GM12878 (cell line): Measurements from ENCODE around the gene COL16A1. TPM values are rescaled to one million over a fixed set of nuclear protein-coding genes. Genes with fewer than 3 reads are reported as not detected.

ENCODE experiments used
- ATAC-seq: fragments of 200-7000 bp; cut with Tn5 transposase; 3 replicates; pipeline ENCODE4 v1.9.1; 2020; ENCODE audit warnings: mild to moderate bottlenecking, moderate library complexity
- BruUV-seq: library from RNA; stranded (reverse); fragments of 400-500 nt; replicated peaks from 2 replicates; lab custom pipeline; 2021; lab: Mats Ljungman, UMichigan
- CTCF ChIA-PET: fragments of 300-600 bp; sonication (Branson Sonifier 250); formaldehyde crosslinking; extraction: SDS; loops from one replicate; lab custom pipeline; 2021; ENCODE audit warnings: inconsistent platforms; lab: Yijun Ruan, JAX
- POLR2A ChIA-PET: fragments of 350-600 bp; formaldehyde crosslinking; extraction: SDS; loops from one replicate; lab custom pipeline; 2021; ENCODE audit warnings: inconsistent platforms; lab: Charles Lee
- RAD21 ChIA-PET: fragments of 300-600 bp; sonication (Branson Sonifier 250); formaldehyde crosslinking; loops from one replicate; lab custom pipeline; 2023; ENCODE audit warnings: antibody characterized with exemption; ENCODE audit not compliant: unreplicated experiment; lab: Charles Lee
- SMC1A ChIA-PET: fragments of 300-600 bp; sonication (Branson Sonifier 250); formaldehyde crosslinking; loops from one replicate; lab custom pipeline; 2023; ENCODE audit not compliant: unreplicated experiment, uncharacterized antibody; lab: Charles Lee
- DNase-seq: peaks from one replicate; pipeline ENCODE4 v3.0.0-alpha.2; 2011; ENCODE audit warnings: low read depth, low spot score
- FAIRE-seq: peaks from 3 replicates; lab custom pipeline; 2011; peaks lifted over from hg19 to GRCh38; lab: Jason Lieb, UNC
- H2AFZ ChIP-seq: 2 replicates; pipeline ENCODE4 v1.6.0; 2011; ENCODE audit warnings: low read depth, low read length, control low read depth; ENCODE audit not compliant: control insufficient read depth
- H3K27ac ChIP-seq: 2 replicates; pipeline ENCODE4 v1.5.1; 2011; ENCODE audit warnings: control low read depth; ENCODE audit not compliant: control insufficient read depth, insufficient read depth
- H3K27me3 ChIP-seq, 2 experiments: replicated peaks in 1 of 2; 2 replicates each; pipeline versions ENCODE4 v1.6.0 to v1.6.1; 2011; ENCODE audit warnings: low read length in 1 of 2; ENCODE audit not compliant: control insufficient read depth in 2 of 2, insufficient read depth in 2 of 2
- H3K36me3 ChIP-seq, 2 experiments: 2 replicates each; pipeline ENCODE4 v1.5.1; 2011; ENCODE audit warnings: low read length in 1 of 2; ENCODE audit not compliant: control insufficient read depth in 2 of 2, insufficient read depth in 2 of 2
- H3K4me1 ChIP-seq: 2 replicates; pipeline ENCODE4 v1.6.1; 2011; ENCODE audit warnings: mild to moderate bottlenecking, low read length, moderate library complexity, mixed read lengths; ENCODE audit not compliant: control insufficient read depth, insufficient read depth
- H3K4me2 ChIP-seq: 2 replicates; pipeline ENCODE4 v1.6.0; 2011; ENCODE audit warnings: control low read depth; ENCODE audit not compliant: control insufficient read depth, insufficient read depth
- H3K4me3 ChIP-seq: fragments of 200-600 bp; sonication (generic); 2 replicates; pipeline ENCODE4 v1.5.1; 2016
- H3K79me2 ChIP-seq: 2 replicates; pipeline ENCODE4 v1.6.0; 2011; ENCODE audit warnings: low read length; ENCODE audit not compliant: control insufficient read depth, insufficient read depth
- H3K9ac ChIP-seq: 2 replicates; pipeline ENCODE4 v1.8.0; 2011; ENCODE audit warnings: low read length, control low read depth, mixed read lengths; ENCODE audit not compliant: control insufficient read depth, insufficient read depth
- H3K9me3 ChIP-seq: replicated peaks from 3 replicates; pipeline ENCODE4 v1.5.1; 2011; ENCODE audit warnings: mild to moderate bottlenecking, low read length; ENCODE audit not compliant: control insufficient read depth, insufficient read depth
- H4K20me1 ChIP-seq: 2 replicates; pipeline ENCODE4 v1.6.0; 2011; ENCODE audit not compliant: control insufficient read depth, insufficient read depth
- ASH2L ChIP-seq: fragments of 300-600, 200-600 bp; sonication (generic); IDR thresholded peaks from 2 replicates; pipeline ENCODE4 v1.6.1; 2017; ENCODE audit warnings: low read depth, mild to moderate bottlenecking, borderline replicate concordance
- ATF7 ChIP-seq: fragments of 450-650 bp; IDR thresholded peaks from 2 replicates; pipeline ENCODE4 v1.6.1; 2016; ENCODE audit warnings: low read depth, mild to moderate bottlenecking
- BACH1 ChIP-seq: fragments of 450-650 bp; IDR thresholded peaks from 2 replicates; pipeline ENCODE4 v1.6.1; 2017; ENCODE audit warnings: mild to moderate bottlenecking, borderline replicate concordance
- CBFB ChIP-seq: IDR thresholded peaks from 2 replicates; pipeline ENCODE4 v1.6.1; 2016; ENCODE audit warnings: antibody characterized with exemption, low read depth
- CEBPZ ChIP-seq: fragments of 150-350 bp; IDR thresholded peaks from 2 replicates; pipeline ENCODE4 v1.6.1; 2016; ENCODE audit warnings: low read depth, low read length
- JUNB ChIP-seq: IDR thresholded peaks from 2 replicates; pipeline ENCODE4 v1.6.1; 2016; ENCODE audit warnings: antibody characterized with exemption, mild to moderate bottlenecking
- MYB ChIP-seq: fragments of 150-350 bp; IDR thresholded peaks from 2 replicates; pipeline ENCODE4 v1.6.1; 2014; ENCODE audit warnings: mild to moderate bottlenecking, low read depth, low read length, borderline replicate concordance
- NFYA ChIP-seq: IDR thresholded peaks from 2 replicates; pipeline ENCODE4 v1.6.1; 2011; ENCODE audit warnings: low read depth, mild to moderate bottlenecking, low read length, improper control_type of control experiment, borderline replicate concordance
- RB1 ChIP-seq: fragments of 450-650 bp; formaldehyde crosslinking; IDR thresholded peaks from 2 replicates; pipeline ENCODE4 v1.6.1; 2017; ENCODE audit warnings: mild to moderate bottlenecking, borderline replicate concordance
- SREBF1 ChIP-seq: IDR thresholded peaks from 2 replicates; pipeline ENCODE4 v1.6.1; 2012; ENCODE audit warnings: mild to moderate bottlenecking, low read length
- STAT3 ChIP-seq: IDR thresholded peaks from 2 replicates; pipeline ENCODE4 v1.6.1; 2011; ENCODE audit warnings: low read depth, low read length, improper control_type of control experiment
- ZNF207 ChIP-seq: fragments of 450-650 bp; IDR thresholded peaks from 2 replicates; pipeline ENCODE4 v1.6.1; 2014; ENCODE audit warnings: antibody characterized with exemption, mild to moderate bottlenecking, borderline replicate concordance
- WGBS: methylation state at CpG from one replicate; pipeline ENCODE4 v1.1.6; 2016; ENCODE audit warnings: low lambda C conversion rate; ENCODE audit not compliant: insufficient replicate concordance, insufficient coverage; ENCODE audit errors: missing lambda C conversion rate; 5-methylcytosine and 5-hydroxymethylcytosine counted together
- in situ Hi-C: fragments of 300-500 bp; cut with MboI; formaldehyde crosslinking; loops from 9 replicates; pipeline ENCODE4 v1.14.3; 2018; ENCODE audit warnings: mixed read lengths
- intact Hi-C: fragments of 100-400 bp; cut with micrococcal nuclease; formaldehyde crosslinking; loops from one replicate; pipeline ENCODE4 v1.14.2; 2022; ENCODE audit not compliant: unreplicated experiment
- polyA plus RNA-seq, 11 experiments: library from polyadenylated mRNA; depleted of rRNA in 4 of 11; unstranded in 6 of 11; stranded (reverse) in 5 of 11; fragments of >200 nt; fragmentation: Nextera tagmentation in 4 of 11; fragmentation: Illumina TruSeq in 1 of 11; extraction: Ambion mirVana in 4 of 11; extraction: Trizol in 1 of 11; gene quantifications; 1 replicate in 1 of 11; 2 replicates in 10 of 11; pipeline versions ENCODE4 v1.2.1 to v1.2.3, GENCODE V29; 2011 to 2016; ENCODE audit warnings: inconsistent platforms in 2 of 11, missing spikeins in 2 of 11, low read depth in 1 of 11
- total RNA-seq, 4 experiments: library from RNA; depleted of rRNA in 3 of 4; stranded (reverse); fragments of >200 nt in 3 of 4; fragmentation: Illumina TruSeq in 1 of 4; extraction: Trizol in 1 of 4; gene quantifications; 2 replicates each; pipeline versions ENCODE4 v1.2.1 to v1.2.3, GENCODE V29; 2013 to 2021
- TF ChIP-seq, protein P1 (sequence below): IDR thresholded peaks from 2 replicates; pipeline ENCODE4 v1.6.1; 2012; ENCODE audit warnings: low read depth, low read length, improper control_type of control experiment
- TF ChIP-seq, protein P2 (sequence below): fragments of 450-650 bp; formaldehyde crosslinking; IDR thresholded peaks from 2 replicates; pipeline ENCODE4 v1.5.0; 2022; ENCODE audit warnings: mild to moderate bottlenecking, missing genetic modification characterization
- TF ChIP-seq, protein P3 (sequence below): fragments of 450-650 bp; IDR thresholded peaks from 2 replicates; pipeline ENCODE4 v1.6.1; 2017; ENCODE audit warnings: antibody characterized with exemption, mild to moderate bottlenecking, moderate library complexity

COL16A1 gene
- total and polyA plus RNA-seq, 10 of the 15 experiments (the other 5 are each of a cell fraction or from before 2014, with no cell fraction given): 0.02 to 3.7 (median 0.59) TPM

GRCh38 chr1:31752952-31753475 lies 49.2 kb upstream of the COL16A1 start:
- ChIA-PET RAD21 (no interaction called here), POLR2A (no interaction called here), CTCF (no interaction called here), SMC1A (interaction anchor here (1.0 kb wide), 1 partner anchor 36 kb away, joined by 4 read pairs; no protein-coding TSS in a partner anchor)
- no peak overlapping the region for H3K4me3 ChIP-seq
- no peaks in the 10 kb centered on the region for H3K9me3 ChIP-seq
- ATAC-seq: no peak
- no peak overlapping the region for H3K9ac ChIP-seq
- H3K4me2 ChIP-seq: no peak overlapping the region
- no peaks in the 10 kb centered on the region for H3K36me3 ChIP-seq
- FAIRE-seq: no peak
- no TSS peak for BruUV-seq
- in situ Hi-C loops: no loop called here
- peaks cover 7% of the 10 kb centered on the region; the same call in 1 of the 2 replicates for H3K4me1 ChIP-seq
- H3K27me3 ChIP-seq: peaks cover 0 to 5% of the 10 kb centered on the region in 2 experiments; a peak in 2 of 4 replicates
- DNase-seq: no peak
- H4K20me1 ChIP-seq: no peaks in the 10 kb centered on the region
- H3K79me2 ChIP-seq: no peaks in the 10 kb centered on the region
- intact Hi-C loops: no loop called here
- WGBS: 40% methylated on average over 12 of the region's 12 CpGs
- H3K27ac ChIP-seq: no peak overlapping the region
- no peak overlapping the region for H2AFZ ChIP-seq
- no peak for TF ChIP-seq NFYA
- no peak for TF ChIP-seq ATF7
- TF ChIP-seq CBFB: no peak
- TF ChIP-seq, protein P1, sequence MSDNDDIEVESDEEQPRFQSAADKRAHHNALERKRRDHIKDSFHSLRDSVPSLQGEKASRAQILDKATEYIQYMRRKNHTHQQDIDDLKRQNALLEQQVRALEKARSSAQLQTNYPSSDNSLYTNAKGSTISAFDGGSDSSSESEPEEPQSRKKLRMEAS: no peak
- no peak for TF ChIP-seq SREBF1
- no peak for TF ChIP-seq ASH2L
- no peak for TF ChIP-seq RB1
- TF ChIP-seq MYB: no peak
- TF ChIP-seq, protein P2, sequence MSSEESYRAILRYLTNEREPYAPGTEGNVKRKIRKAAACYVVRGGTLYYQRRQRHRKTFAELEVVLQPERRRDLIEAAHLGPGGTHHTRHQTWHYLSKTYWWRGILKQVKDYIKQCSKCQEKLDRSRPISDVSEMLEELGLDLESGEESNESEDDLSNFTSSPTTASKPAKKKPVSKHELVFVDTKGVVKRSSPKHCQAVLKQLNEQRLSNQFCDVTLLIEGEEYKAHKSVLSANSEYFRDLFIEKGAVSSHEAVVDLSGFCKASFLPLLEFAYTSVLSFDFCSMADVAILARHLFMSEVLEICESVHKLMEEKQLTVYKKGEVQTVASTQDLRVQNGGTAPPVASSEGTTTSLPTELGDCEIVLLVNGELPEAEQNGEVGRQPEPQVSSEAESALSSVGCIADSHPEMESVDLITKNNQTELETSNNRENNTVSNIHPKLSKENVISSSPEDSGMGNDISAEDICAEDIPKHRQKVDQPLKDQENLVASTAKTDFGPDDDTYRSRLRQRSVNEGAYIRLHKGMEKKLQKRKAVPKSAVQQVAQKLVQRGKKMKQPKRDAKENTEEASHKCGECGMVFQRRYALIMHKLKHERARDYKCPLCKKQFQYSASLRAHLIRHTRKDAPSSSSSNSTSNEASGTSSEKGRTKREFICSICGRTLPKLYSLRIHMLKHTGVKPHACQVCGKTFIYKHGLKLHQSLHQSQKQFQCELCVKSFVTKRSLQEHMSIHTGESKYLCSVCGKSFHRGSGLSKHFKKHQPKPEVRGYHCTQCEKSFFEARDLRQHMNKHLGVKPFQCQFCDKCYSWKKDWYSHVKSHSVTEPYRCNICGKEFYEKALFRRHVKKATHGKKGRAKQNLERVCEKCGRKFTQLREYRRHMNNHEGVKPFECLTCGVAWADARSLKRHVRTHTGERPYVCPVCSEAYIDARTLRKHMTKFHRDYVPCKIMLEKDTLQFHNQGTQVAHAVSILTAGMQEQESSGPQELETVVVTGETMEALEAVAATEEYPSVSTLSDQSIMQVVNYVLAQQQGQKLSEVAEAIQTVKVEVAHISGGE: no peak
- no peak for TF ChIP-seq JUNB
- no peak for TF ChIP-seq ZNF207
- no peak for TF ChIP-seq BACH1
- no peak for TF ChIP-seq CEBPZ
- no peak for TF ChIP-seq STAT3
- TF ChIP-seq, protein P3, sequence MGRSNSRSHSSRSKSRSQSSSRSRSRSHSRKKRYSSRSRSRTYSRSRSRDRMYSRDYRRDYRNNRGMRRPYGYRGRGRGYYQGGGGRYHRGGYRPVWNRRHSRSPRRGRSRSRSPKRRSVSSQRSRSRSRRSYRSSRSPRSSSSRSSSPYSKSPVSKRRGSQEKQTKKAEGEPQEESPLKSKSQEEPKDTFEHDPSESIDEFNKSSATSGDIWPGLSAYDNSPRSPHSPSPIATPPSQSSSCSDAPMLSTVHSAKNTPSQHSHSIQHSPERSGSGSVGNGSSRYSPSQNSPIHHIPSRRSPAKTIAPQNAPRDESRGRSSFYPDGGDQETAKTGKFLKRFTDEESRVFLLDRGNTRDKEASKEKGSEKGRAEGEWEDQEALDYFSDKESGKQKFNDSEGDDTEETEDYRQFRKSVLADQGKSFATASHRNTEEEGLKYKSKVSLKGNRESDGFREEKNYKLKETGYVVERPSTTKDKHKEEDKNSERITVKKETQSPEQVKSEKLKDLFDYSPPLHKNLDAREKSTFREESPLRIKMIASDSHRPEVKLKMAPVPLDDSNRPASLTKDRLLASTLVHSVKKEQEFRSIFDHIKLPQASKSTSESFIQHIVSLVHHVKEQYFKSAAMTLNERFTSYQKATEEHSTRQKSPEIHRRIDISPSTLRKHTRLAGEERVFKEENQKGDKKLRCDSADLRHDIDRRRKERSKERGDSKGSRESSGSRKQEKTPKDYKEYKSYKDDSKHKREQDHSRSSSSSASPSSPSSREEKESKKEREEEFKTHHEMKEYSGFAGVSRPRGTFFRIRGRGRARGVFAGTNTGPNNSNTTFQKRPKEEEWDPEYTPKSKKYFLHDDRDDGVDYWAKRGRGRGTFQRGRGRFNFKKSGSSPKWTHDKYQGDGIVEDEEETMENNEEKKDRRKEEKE: no peak
